GM12872 (cell line): ENCODE results near the gene ARHGDIA.
A peak's percentile ranks its signal among the peaks of the same experiment; 100 is the strongest.

Experiments used
- TF ChIP-seq, protein P1 (sequence below): IDR thresholded peaks from 3 replicates; pipeline ENCODE4 v1.5.1; 2011; ENCODE audit warnings: low read depth, mild to moderate bottlenecking, low read length, moderate library complexity; ENCODE audit not compliant: insufficient read depth

ARHGDIA gene

DNA sequence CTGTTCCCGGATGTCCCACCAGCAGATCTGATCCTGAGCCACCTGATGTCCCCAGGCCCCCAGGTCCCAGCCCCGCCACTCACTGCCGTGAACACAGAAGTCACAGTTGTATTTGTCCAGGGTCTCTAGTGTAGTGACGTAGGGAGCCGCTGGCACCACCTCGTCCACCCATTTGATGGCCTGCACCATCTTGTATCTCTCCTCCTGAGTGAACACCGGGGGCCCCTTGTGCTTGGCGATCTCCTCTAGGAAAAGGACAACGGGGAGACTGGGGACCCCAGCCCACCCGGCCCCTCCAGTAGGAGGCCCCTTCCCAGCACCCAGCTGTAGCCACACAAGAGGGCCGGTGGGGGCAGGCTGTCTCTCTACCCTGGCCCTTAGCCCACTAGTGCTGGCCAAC is 37.7 kb upstream of the ARHGDIA start:
- TF ChIP-seq, protein P1, sequence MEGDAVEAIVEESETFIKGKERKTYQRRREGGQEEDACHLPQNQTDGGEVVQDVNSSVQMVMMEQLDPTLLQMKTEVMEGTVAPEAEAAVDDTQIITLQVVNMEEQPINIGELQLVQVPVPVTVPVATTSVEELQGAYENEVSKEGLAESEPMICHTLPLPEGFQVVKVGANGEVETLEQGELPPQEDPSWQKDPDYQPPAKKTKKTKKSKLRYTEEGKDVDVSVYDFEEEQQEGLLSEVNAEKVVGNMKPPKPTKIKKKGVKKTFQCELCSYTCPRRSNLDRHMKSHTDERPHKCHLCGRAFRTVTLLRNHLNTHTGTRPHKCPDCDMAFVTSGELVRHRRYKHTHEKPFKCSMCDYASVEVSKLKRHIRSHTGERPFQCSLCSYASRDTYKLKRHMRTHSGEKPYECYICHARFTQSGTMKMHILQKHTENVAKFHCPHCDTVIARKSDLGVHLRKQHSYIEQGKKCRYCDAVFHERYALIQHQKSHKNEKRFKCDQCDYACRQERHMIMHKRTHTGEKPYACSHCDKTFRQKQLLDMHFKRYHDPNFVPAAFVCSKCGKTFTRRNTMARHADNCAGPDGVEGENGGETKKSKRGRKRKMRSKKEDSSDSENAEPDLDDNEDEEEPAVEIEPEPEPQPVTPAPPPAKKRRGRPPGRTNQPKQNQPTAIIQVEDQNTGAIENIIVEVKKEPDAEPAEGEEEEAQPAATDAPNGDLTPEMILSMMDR, result no peak

DNA sequence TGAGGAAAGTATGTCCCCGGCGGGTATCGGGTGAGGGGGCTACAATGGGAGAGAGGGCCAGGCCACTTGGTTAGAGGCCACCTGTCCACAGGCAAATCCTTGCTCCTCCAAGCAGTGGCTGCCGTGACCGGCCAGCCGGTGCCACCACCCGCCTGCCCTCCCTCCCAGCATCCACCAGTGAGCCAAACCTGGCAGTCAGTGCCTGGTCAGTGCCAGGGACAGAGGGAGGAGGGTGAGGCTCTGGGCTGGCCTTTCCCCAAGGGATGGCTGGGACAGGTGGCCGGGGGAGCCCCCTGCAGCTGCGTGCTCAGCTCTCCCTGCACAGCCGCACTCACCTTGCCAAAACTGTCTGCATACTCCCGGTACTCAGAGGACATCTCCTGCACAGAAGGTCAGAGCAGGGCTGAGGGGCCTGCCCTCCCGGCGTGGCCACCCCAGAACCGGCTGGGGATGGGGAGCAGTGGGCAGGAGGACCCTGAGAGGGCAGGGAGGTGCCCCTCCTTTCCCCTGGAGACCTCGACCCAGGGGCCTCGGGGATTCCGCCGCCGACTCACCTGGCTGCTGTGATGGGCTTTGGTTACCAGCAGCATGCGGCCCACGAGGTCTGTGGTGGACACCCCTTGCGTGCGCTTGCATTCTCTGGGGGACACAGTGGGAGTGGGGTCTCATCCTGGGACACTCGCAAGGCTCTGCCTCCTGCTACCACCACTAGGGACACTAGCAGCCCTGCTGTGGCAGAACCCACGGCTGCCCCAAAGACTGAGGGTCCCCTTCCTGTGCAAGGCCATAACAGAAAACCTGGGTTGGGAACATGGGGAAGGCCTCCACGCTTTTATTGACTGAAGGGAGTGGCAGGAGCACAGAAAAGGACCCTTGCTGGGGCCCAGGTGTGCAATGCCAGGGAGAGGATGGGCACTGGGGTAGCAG is 36.3 kb upstream of the ARHGDIA start:
- TF ChIP-seq, protein P1, result 0 out of 3 replicates have a peak, but pooled peaks have one; percentile 19

DNA sequence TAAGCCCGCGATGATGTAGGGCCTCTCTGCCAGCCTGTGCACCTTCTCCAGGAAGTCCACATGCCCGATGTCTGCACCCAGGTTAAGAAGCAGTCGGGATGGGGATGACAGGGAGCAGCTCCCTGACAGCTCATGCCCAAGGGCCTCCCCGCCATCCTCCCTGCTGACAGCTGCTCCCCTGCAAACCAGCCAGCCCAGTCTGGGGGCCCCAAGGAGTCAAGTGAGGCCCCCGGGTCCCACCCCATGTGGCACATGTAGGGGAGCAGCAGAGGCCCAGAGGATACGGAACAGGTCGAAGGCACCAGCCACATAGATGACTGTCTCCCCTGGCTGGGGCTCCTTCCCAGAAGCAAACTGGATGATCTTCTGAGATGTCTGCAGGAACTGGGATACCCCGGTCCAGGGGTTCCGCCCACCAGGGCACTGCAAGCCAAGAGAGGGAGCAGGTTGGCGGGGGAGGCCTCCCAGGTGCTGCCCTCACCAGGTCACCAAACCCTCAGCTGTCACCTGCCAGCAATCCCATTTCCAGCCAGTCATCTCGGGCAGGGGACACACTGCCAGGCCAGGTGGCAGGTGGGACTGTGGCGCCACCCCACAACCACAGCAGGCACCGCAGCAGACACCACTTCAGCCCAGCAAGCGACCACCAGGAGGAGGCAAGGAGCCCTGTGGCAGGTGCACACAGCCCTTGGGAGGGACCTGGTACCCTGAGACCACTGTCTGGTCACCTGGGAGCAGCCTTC is 35.5 kb upstream of the ARHGDIA start:
- TF ChIP-seq, protein P1, result peak; percentile 20; the same call in 1 of the 3 replicates

DNA sequence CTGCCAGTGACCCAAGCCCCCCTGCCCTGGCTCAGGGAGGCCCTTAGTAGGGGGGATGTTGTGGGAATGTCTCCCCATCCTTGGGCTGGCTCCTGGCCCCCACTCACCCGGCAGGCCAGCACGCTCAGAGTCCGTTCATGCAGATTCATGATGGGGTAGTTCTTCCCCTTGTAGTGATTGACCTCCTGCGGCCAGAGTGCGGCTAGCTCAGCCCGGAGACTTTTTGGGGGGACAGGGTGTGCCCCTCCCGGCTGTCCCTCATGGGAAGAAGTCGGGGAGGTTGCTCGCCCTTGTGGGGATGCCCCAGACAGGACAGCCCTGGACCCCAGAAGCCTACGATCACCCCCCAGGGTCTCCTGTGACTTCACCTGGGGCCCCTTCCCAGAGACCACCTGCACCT is 34.9 kb upstream of the ARHGDIA start:
- TF ChIP-seq, protein P1, result no peak

DNA sequence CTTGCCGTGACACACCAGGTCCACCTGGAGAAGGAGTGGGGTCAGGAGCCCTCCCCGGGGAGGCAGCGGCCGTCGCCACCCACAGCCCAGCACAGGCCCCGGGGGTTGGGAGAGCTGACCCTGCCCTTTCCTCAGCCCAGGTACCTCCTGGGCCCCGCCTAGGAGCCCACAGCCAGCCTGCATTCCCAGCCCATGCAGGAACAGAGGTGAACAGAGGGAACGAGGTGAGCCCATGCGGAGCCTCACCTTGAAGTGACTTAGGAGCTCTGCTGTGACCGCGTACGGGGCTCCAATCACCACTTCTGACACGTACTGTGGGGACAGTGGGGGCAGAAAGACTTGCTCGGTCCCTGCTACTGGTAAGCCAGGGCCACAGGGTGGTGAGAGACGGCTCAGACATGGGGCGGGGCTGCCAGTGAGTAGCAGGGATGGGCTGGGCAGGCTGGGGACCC is 34.3 kb upstream of the ARHGDIA start:
- TF ChIP-seq, protein P1, result no peak

DNA sequence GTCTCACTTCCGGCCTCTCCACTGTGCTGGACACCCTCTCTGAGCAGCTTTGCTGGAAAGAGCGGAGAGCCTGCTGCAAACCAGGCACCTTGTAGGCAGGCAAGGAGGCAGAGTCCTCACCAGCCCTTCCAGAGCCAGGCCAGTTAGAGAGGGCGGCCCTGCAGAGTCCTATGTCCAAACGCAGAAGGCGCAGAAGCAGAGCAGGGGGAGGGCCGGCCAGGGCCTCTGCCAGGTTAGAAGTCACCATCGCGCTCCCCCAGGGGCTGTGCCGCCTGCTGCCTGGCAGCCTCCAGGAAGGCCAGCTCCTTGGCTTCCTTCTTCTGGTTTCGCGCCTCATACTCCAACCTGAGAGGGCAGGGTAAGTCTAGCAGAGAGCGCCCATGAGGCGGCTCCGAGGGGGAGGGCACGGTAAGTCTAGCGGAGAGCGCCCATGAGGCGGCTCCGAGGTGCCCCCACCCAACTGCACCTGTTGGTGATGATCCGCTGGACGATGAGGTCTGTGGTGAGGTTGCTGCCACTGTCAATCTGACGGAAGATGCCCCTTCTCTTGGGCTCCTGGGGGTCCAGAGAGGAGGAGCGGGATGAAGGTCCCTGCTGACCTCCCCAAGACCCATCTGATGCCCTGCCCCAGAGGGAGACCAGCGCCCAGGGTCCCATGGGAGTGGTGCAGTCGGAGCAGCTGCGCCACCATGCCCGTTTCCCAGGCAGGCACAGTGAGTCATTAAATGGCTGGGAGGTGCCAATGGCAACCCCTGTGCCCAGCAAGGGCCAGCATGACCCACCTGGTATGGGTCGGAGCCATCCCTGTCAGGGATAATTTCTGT is 33.7 kb upstream of the ARHGDIA start:
- TF ChIP-seq, protein P1, result no peak
